Activated T-cell treated with anti-CD3 and anti-CD28 coated beads, Interleukin-2, amount 50 U/mL, for 1 hour (primary cell): ENCODE data around the gene OPRD1.
"Not testable (repeated sequence)": the region's sequence is repeated elsewhere in the genome, so short reads cannot be mapped to it uniquely, and the experiment has no call there.

Experiments
- DNase-seq: peaks from one replicate; pipeline ENCODE4 v3.0.0-alpha.2; 2020

OPRD1 gene

GRCh38 chr1:28803051-28803450, 8.9 kb upstream of the OPRD1 start:
- no peak for DNase-seq

- no peak for DNase-seq
Measured at GRCh38 chr1:28803662-28804061, 8.3 kb upstream of the OPRD1 start.

- DNase-seq = no peak
Measured at GRCh38 chr1:28804071-28804470, 7.9 kb upstream of the OPRD1 start.

GRCh38 chr1:28807046-28807445, 4.9 kb upstream of the OPRD1 start:
- no peak for DNase-seq

GRCh38 chr1:28807986-28808385, 4.0 kb upstream of the OPRD1 start:
- DNase-seq = no peak

- no peak for DNase-seq
Measured at GRCh38 chr1:28811369-28811765, 603 bp upstream of the OPRD1 start.

GRCh38 chr1:28812669-28813468, 899 bp downstream of the OPRD1 start:
- DNase-seq = no peak

- no peak for DNase-seq
Measured at GRCh38 chr1:28813931-28814465, 2.0 kb downstream of the OPRD1 start.

GRCh38 chr1:28815533-28816185, 3.7 kb downstream of the OPRD1 start:
- DNase-seq = no peak

GRCh38 chr1:28817133-28817532, 5.2 kb downstream of the OPRD1 start:
- no peak for DNase-seq

GRCh38 chr1:28819020-28819419, 7.0 kb downstream of the OPRD1 start:
- no peak for DNase-seq

- DNase-seq = no peak
Measured at GRCh38 chr1:28822799-28823198, 10.8 kb downstream of the OPRD1 start.

- not testable (repeated sequence) for DNase-seq
Measured at GRCh38 chr1:28824061-28824460, 12.1 kb downstream of the OPRD1 start.

GRCh38 chr1:28828227-28828858, 16.4 kb downstream of the OPRD1 start:
- DNase-seq = not testable (repeated sequence)

GRCh38 chr1:28830814-28831213, 18.8 kb downstream of the OPRD1 start:
- DNase-seq = no peak

GRCh38 chr1:28832966-28833365, 21.0 kb downstream of the OPRD1 start:
- DNase-seq = no peak

GRCh38 chr1:28833381-28833780, 21.4 kb downstream of the OPRD1 start:
- no peak for DNase-seq

GRCh38 chr1:28835237-28835650, 23.3 kb downstream of the OPRD1 start:
- no peak for DNase-seq

- no peak for DNase-seq
Measured at GRCh38 chr1:28836421-28836956, 24.5 kb downstream of the OPRD1 start.

- no peak for DNase-seq
Measured at GRCh38 chr1:28840928-28841544, 29.1 kb downstream of the OPRD1 start.

- no peak for DNase-seq
Measured at GRCh38 chr1:28845786-28846543, 34.0 kb downstream of the OPRD1 start.

GRCh38 chr1:28847207-28847606, 35.2 kb downstream of the OPRD1 start:
- DNase-seq = not testable (repeated sequence)
